CD4-positive, alpha-beta T cell treated with Interferon gamma for 1 hour (primary cell): ENCODE results near the gene MAU2.

Source experiments
- DNase-seq: peaks from one replicate; pipeline ENCODE4 v3.0.0-alpha.2; 2020

Gene MAU2

GRCh38 chr19:19306191-19306590, 14.4 kb upstream of the MAU2 start:
- no peak for DNase-seq

DNA sequence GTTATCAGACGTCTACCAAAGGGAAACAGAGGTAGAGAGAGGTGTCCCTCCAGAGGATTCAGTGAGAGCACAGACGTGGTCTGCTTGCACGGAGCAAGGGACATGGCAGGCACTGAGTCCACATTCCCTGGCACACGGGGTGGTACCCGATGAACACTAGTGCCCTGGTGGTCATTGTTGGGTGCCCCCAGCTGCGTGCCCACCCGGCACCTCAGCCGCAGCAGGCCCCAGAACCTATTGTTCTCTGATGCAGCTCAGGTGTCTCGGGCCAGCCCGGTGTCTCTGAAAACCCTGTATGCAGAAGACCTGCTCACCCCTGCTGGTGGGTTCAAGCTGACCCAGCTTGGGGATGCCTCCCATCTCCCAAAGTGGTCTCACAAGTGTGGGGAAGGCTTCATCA, 12.3 kb upstream of the MAU2 start:
- no peak for DNase-seq

DNA sequence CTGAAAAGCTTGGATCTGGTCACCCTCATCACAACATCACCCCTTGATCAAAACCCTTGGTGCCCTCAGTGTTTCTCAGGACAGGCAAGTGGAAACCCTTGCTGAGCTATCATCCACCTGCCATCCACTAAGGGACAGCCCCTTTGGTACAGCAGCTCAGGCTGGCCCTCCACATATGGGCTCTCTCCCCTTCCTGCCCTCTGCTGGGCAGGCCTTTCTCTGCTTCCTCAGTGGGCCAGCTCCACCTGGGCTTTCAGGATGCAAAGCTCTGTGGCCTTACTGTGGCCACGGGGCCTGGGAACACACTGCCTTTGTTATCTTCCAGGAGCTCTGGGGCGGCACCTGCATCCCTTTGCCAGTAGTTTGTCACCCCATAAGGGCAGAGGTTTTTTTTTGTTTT, 5.2 kb upstream of the MAU2 start:
- DNase-seq = no peak

GRCh38 chr19:19316082-19316481, 4.5 kb upstream of the MAU2 start:
- no peak for DNase-seq

DNA sequence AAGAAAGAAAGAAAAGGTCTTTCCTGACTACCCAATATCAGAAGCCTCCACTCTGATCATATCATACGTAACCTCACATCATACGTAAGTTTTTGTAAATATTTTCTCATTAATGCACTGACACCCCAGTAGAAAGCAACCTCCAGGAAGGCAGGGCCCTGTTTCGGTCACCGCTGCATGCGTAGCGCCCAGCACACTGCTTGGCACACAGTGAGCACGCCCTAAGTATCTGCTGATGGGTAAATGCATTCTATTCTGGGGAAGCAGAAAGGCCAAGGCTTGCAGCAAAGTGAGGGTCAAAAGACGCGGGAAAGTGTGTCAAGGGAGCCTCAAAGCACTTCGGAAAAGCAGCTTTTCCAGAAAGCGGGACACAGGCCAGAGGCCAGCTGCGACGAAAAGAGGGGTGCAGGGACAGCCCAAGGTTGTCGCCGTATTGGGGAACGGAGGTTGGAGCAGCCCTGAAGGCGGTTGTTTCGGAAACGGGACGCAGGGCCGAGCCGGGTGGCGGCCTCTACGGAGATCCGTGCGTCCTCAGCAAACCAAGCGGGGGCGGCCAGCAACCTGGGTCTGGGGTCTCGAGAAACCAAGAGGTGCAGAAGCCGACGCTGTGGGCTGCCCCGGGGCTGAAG, 783 bp upstream of the MAU2 start:
- DNase-seq = no peak

- DNase-seq = no peak
Observed at GRCh38 chr19:19321141-19321577, 530 bp downstream of the MAU2 start.

- DNase-seq = no peak
Observed at GRCh38 chr19:19324059-19324770, 3.6 kb downstream of the MAU2 start.

- no peak for DNase-seq
Observed at GRCh38 chr19:19327672-19328071, 7.0 kb downstream of the MAU2 start.

DNA sequence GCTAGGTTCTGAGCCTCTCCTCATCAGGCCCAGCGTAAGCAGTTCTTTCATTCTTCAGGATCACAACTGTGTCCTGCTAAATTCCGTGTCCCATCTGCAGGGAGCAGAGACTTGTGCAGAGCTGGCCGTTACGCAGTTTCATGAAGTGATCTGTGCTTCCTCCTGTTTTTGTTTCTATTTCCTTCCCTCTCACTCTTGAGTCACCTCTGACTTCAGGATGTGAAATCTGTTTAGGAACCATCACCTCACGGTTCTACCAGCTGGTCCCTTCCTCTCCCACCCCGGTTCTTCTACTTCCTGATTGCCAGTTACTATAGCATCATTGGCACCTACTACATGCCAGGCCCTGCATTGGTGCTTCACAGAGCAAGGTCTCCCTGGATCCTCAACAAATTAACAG, 8.5 kb downstream of the MAU2 start:
- no peak for DNase-seq

- DNase-seq = no peak
Observed at GRCh38 chr19:19334063-19334988, 13.7 kb downstream of the MAU2 start.

DNA sequence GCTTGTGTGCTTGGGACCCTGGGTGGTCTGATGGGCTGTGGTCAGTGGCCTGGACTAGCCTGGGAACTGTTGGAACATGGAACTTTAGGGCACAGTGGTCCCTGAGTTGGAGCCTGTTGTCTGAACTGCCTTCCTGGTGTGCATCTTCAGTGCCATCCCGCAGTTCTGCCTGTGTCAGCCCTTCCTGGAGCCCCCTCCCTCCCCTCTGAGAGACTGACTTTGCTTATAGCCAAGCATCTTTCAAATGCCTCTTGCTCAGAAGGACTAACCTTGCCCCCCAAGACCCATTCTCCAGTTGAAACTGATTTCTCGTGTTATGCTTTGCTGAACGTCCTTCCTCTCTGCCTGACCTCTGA, 14.3 kb downstream of the MAU2 start:
- DNase-seq = no peak

DNA sequence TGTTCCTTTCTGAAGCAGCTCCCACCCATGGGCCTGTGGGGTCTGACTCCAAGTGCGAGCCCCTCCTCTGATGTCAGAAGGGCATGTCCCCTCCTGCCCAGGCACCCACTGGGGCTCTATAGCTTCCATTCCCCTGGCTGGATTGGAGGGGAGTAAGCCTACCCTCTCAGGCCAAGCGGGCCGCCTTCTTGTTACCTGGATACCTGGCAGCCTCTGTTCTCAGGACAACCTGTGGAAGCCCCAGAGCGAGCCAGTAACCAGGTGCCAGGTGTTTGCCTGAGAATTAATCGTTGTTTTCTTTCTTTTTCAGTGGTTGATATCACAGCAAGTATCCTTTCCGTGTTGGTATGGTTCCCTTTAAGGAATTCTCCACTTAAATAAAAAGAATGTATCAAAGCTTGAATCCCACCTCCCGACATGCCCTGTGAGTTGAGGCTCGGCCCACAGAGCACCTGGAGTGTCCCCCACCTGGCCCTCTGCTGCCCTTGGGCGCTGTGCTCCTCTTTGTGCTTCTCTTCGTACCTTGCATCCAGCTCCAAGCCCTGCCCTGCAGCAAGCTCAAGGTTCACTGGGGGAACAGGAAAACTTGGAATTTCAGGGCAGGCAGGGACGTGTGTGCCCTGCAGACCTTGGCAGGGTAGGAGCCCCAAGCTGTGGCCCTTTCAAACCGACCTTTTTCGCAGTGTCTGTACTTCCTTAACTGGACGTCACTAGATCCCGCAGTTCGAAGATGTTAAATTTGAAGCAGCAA, 15.0 kb downstream of the MAU2 start:
- no peak for DNase-seq

DNA sequence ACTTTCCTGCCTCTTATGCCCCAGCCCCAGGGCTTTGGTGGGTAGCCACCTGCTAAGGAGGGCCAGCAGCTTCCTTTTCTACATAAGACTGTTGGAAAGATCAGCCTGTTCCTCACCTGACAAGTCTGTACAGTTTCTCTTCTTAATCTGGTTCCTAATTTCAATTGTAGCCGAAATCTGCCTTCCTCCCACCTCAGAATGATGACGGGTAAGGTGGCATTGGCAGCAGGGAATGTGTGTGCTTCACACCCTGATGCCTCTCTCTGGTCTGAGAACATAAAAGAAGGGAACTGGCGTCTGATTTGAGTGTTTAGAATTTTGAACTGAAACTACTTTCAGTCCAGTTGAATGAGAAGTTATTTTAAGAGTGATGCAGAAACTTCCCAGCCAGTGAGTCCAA, 16.0 kb downstream of the MAU2 start:
- no peak for DNase-seq

- DNase-seq = no peak
Observed at GRCh38 chr19:19337120-19337519, 16.5 kb downstream of the MAU2 start.

DNA sequence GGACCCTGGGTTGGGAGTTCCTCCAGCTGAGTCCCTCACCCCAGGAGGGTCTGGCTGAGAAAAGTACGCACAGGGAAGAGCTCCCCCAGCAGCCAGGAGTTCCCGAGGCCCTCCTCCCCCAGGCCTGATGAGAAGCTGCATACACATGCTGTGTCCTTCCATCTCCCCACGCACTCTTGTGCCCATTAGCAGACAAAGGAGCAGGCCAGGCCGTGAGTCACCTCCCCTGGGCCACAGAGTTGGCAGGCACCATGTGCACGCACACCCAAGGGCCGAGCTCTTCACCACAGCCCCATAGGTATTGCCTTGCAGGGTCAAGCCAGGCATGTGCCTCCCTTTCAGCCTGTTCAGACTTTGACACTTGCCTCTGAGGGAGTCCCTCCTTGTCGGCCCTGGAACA, 17.5 kb downstream of the MAU2 start:
- DNase-seq = no peak

- no peak for DNase-seq
Observed at GRCh38 chr19:19341026-19341425, 20.4 kb downstream of the MAU2 start.

DNA sequence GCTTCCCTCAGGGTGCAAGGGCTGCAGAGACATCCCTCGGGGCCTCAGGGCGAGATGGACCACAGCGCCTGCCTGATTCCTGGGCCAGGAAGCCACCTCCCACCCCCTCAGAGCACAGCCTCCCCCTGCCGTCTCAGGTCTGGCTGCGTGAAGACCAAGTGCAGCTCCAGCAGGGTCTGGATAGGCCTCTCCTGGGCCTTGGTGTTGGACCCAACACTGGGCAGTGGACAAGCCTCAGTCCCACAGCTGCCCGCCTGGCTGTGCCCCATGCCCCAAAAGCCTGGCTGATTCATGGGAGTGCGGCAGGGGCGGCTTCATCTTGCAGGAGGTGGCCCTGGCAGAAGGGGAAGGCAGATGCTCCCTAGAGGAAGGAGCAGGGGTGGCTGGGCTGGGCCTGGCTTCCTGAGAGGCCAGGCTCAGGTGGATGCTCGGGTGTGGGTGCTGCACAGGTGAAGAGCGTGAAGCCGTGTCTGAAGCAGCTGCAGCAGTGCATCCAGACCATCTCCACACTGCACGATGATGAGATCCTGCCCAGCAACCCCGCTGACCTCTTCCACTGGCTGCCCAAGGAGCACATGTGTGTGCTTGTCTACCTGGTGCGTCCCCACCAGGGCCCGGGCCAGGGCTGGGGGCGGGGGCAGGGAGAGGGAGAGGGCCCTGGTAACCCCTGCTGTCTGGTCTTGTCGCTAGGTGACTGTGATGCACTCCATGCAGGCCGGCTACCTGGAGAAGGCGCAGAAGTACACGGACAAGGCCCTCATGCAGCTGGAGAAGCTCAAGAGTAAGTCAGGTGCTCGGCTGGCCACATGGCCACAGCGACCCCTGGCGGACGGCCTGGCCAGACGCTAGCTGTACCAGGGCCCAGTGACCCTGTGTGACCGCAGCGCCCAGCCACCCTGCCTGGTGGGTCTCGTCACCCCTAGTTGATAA, 21.7 kb downstream of the MAU2 start:
- DNase-seq = no peak

DNA sequence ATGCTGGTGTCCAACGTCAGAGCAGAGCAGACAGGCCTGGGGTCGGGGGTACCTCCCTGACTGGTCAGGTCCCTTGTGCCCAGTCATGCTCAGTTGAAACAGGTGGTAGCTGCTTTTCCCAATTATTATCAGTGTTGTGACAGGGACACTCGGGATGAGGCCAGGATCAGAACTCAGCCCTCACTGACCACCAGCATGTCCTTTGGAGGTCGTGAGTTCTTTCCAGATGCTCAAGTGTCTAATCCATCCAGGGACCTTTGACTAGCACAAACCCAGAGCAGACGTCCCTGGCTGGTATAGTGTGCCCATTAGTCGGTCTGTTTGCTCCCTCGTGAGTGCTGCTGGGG, 22.4 kb downstream of the MAU2 start:
- no peak for DNase-seq

DNA sequence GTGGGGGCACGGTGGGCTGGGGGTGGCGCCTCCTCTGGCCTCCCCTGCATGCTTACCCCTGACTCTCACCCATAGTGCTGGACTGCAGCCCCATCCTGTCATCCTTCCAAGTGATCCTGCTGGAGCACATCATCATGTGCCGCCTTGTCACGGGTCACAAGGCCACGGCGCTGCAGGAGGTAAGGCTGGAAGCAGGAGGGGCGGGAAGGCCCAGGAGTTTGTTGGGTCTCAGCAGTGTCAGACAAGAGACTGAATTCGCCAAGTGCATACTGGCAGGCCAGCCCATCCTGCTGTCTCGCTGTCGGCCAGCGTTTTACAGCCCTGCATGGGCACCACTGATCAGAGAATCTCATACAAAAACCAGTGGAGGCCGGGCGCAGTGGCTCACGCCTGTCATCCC, 23.1 kb downstream of the MAU2 start:
- DNase-seq = no peak

DNA sequence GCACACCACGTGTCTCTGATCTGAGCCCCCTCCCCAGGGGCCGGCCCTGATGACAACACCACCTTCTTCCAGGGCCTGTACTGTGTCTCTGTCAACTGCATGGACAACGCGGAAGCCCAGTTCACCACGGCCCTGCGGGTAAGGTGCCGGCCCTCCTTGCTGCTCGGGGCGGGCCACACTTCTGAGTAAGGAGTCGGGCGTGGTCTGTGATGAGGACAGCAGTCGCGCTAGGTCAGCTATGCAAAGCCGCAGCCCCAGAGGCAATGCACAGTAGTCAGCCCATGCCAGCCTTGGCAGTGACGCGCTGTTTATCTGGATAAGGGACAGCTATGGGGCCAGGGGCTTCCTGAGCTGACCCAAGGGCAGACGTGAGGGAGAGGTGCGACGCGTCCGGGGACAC, 24.6 kb downstream of the MAU2 start:
- DNase-seq = no peak

DNA sequence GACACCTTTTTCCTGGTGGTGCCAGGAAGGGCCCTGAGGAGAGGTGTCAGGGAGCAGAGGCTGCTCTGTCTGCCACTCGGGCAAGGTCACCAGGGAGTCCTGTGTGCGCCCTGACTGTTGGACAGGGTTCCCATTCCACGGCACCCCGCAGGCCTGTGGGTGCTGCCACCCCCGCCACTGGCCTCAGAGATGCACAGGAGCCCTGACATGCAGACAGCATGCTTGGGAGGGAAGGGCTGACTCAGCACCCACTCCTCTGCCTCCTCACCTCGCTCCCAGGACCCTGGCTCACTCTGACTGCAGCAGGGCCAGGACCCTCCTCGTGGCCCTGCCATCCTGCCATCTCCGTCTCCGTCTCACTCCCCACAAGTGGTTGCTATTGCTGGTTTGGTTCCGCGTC, 25.3 kb downstream of the MAU2 start:
- no peak for DNase-seq
